DND-41 (cell line): ENCODE data around the gene LTV1.

Source experiments
- ATAC-seq: fragments of 200-7000 bp; cut with Tn5 transposase; 3 replicates; pipeline ENCODE4 v1.9.1; 2021; ENCODE audit warnings: low read depth; ENCODE audit not compliant: insufficient read depth
- DNase-seq: peaks from one replicate; pipeline ENCODE4 v3.0.0-alpha.2; 2020
- H2AFZ ChIP-seq: 2 replicates; pipeline ENCODE4 v1.6.0; 2012; ENCODE audit warnings: low read depth, low read length
- H3K27ac ChIP-seq: 2 replicates; pipeline ENCODE4 v1.5.1; 2012; ENCODE audit warnings: low read length, inconsistent platforms
- H3K27me3 ChIP-seq: fragments of 200-600 bp; sonication (generic); 2 replicates; pipeline ENCODE4 v1.6.0; 2012; ENCODE audit warnings: low read length, mild to moderate bottlenecking, inconsistent platforms; ENCODE audit not compliant: insufficient read depth, poor library complexity
- H3K36me3 ChIP-seq: 2 replicates; pipeline ENCODE4 v1.5.1; 2012; ENCODE audit warnings: low read length, inconsistent platforms; ENCODE audit not compliant: insufficient read depth
- H3K4me1 ChIP-seq: 2 replicates; pipeline ENCODE4 v1.5.1; 2012; ENCODE audit warnings: mild to moderate bottlenecking, low read length; ENCODE audit not compliant: insufficient read depth
- H3K4me2 ChIP-seq: 2 replicates; pipeline ENCODE4 v1.6.0; 2012; ENCODE audit warnings: mild to moderate bottlenecking, moderate library complexity, low read length, inconsistent platforms; ENCODE audit not compliant: insufficient read depth
- H3K4me3 ChIP-seq, 2 experiments: fragments of 200-600 bp in 1 of 2; shearing (Covaris generic) in 1 of 2; 2 replicates each; pipeline ENCODE4 v1.5.1; 2012 to 2016; ENCODE audit warnings: inconsistent platforms in 2 of 2, low read length in 2 of 2, mild to moderate bottlenecking in 2 of 2, low read depth in 1 of 2, moderate library complexity in 1 of 2
- H3K79me2 ChIP-seq: 2 replicates; pipeline ENCODE4 v1.6.0; 2012; ENCODE audit warnings: low read length, inconsistent platforms; ENCODE audit not compliant: insufficient read depth
- H3K9ac ChIP-seq: 2 replicates; pipeline ENCODE4 v1.6.0; 2012; ENCODE audit warnings: low read depth, mild to moderate bottlenecking, inconsistent platforms, low read length, moderate library complexity
- H3K9me3 ChIP-seq: 2 replicates; pipeline ENCODE4 v1.5.1; 2012; ENCODE audit warnings: low read length, moderate library complexity, mild to moderate bottlenecking, inconsistent platforms; ENCODE audit not compliant: insufficient read depth, severe bottlenecking
- H4K20me1 ChIP-seq: 2 replicates; pipeline ENCODE4 v1.6.0; 2012; ENCODE audit warnings: low read length; ENCODE audit not compliant: insufficient read depth
- CTCF ChIP-seq: IDR thresholded peaks from 2 replicates; pipeline ENCODE4 v1.5.1; 2012; ENCODE audit warnings: borderline replicate concordance, low read length, moderate library complexity, mild to moderate bottlenecking; ENCODE audit not compliant: poor library complexity, severe bottlenecking; ENCODE audit errors: extremely low read depth
- EZH2 ChIP-seq: IDR thresholded peaks from 3 replicates; pipeline ENCODE4 v1.6.1; 2012; ENCODE audit warnings: borderline replicate concordance, low read depth, mild to moderate bottlenecking, moderate library complexity, low read length, inconsistent platforms; ENCODE audit not compliant: severe bottlenecking

LTV1 gene

GRCh38 chr6:143821359-143821758, 21.8 kb upstream of the LTV1 start:
- Histone ChIP-seq H3K36me3 (no peaks in the 10 kb centered on the region), H3K4me3 (no peak overlapping the region)

DNA sequence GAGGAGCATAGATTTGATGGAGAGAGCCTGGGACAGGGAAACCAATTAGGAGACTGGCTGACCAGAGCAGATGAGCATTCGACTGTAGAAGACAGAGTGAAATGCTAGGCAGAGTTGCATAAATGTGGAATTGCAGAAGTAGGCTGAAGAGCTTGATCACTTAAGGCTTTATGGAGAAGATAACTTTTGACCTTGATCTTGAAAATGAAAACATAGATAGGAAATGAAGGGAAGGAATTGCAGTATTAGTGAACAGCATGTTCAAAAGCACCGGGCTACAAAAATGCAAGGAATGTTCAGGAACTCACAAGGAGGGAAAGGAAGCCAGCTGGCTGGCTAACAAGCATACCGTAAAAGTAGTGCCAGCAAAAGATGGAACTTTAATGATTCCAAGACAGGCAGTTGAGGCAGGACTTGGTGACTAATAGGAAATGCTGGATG, 20.5 kb upstream of the LTV1 start:
- TF ChIP-seq EZH2 (no peak), CTCF (no peak)

More at GRCh38 chr6:143821359-143821758, 21.8 kb upstream of the LTV1 start:
- Histone ChIP-seq H3K9me3 (no peaks in the 10 kb centered on the region), H3K9ac (no peak overlapping the region), H4K20me1 (no peaks in the 10 kb centered on the region), H3K27me3 (no peaks in the 10 kb centered on the region), H3K4me2 (no peak overlapping the region), H2AFZ (no peak overlapping the region), H3K27ac (no peak overlapping the region), H3K79me2 (no peaks in the 10 kb centered on the region), H3K4me1 (no peaks in the 10 kb centered on the region)
- ATAC-seq (no peak), DNase-seq (no peak)
- TF ChIP-seq CTCF (no peak), EZH2 (no peak)

GRCh38 chr6:143823548-143823947, 19.6 kb upstream of the LTV1 start:
- Histone ChIP-seq H3K36me3 (no peaks in the 10 kb centered on the region), H3K4me3 (no peak overlapping the region), H3K27me3 (no peaks in the 10 kb centered on the region), H3K4me2 (no peak overlapping the region), H3K9ac (no peak overlapping the region), H3K27ac (no peak overlapping the region), H3K9me3 (no peaks in the 10 kb centered on the region), H3K79me2 (no peaks in the 10 kb centered on the region), H4K20me1 (no peaks in the 10 kb centered on the region), H3K4me1 (no peaks in the 10 kb centered on the region), H2AFZ (no peak overlapping the region)
- TF ChIP-seq CTCF (no peak), EZH2 (no peak)
- ATAC-seq, result no peak
- DNase-seq, result no peak

More for the DNA sequence above, 20.5 kb upstream of the LTV1 start:
- H3K27me3 ChIP-seq, result no peaks in the 10 kb centered on the region
- no peaks in the 10 kb centered on the region for H3K36me3 ChIP-seq
- H4K20me1 ChIP-seq, result no peaks in the 10 kb centered on the region
- no peaks in the 10 kb centered on the region for H3K79me2 ChIP-seq
- no peak overlapping the region for H3K4me3 ChIP-seq
- no peaks in the 10 kb centered on the region for H3K4me1 ChIP-seq
- H3K27ac ChIP-seq, result no peak overlapping the region
- no peaks in the 10 kb centered on the region for H3K9me3 ChIP-seq
- ATAC-seq (no peak), DNase-seq (no peak)
- no peak overlapping the region for H3K9ac ChIP-seq
- no peak overlapping the region for H2AFZ ChIP-seq
- H3K4me2 ChIP-seq, result no peak overlapping the region

DNA sequence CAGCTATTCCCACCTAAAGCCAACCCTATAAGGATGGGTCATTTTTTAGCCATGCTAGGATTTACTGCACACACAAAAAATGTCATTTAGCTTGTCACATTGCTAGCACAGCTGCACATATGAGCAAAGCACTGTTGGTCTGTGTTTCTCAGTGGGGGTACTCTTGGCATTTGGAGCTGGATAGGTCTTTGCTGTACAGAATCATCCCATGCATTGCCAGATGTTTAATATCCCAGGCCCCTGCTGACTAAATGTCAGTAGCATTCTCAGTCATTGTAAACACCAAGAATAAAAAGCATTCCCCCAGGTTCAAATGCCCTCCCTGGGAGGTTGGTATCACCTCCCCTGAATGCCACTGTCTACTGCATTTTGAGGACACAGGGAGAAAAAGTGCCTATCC, 14.6 kb upstream of the LTV1 start:
- Histone ChIP-seq H3K9me3 (no peaks in the 10 kb centered on the region), H3K4me2 (no peak overlapping the region), H4K20me1 (no peaks in the 10 kb centered on the region), H3K4me1 (no peaks in the 10 kb centered on the region), H3K36me3 (no peaks in the 10 kb centered on the region), H3K27me3 (peaks cover 4% of the 10 kb centered on the region), H2AFZ (no peak overlapping the region), H3K9ac (no peak overlapping the region), H3K27ac (no peak overlapping the region), H3K4me3 (no peak overlapping the region), H3K79me2 (no peaks in the 10 kb centered on the region)
- no peak for DNase-seq
- no peak for ATAC-seq
- no peak for TF ChIP-seq EZH2
- no peak for TF ChIP-seq CTCF
